SK-N-SH treated with all-trans-retinoic acid at 6 μM for 48 hours (cell line): ENCODE data around the gene SLC10A3.

Experiments used
- ATAC-seq: fragments of 200-7000 bp; cut with Tn5 transposase; 3 replicates; pipeline ENCODE4 v1.9.1; 2020; ENCODE audit warnings: mild to moderate bottlenecking, moderate library complexity
- ARNTL ChIP-seq: fragments of 450-650 bp; formaldehyde crosslinking; IDR thresholded peaks from 2 replicates; pipeline ENCODE4 v1.5.0; 2020; ENCODE audit warnings: low read depth, mild to moderate bottlenecking, moderate library complexity, borderline replicate concordance
- BACH2 ChIP-seq: fragments of 250-450 bp; sonication (Bioruptor Pico); IDR thresholded peaks from 2 replicates; pipeline ENCODE4 v1.9.0; 2021; ENCODE audit warnings: mild to moderate bottlenecking, borderline replicate concordance
- CREB5 ChIP-seq: fragments of 250-450 bp; sonication (Bioruptor Pico); IDR thresholded peaks from 2 replicates; pipeline ENCODE4 v1.5.1; 2020; ENCODE audit warnings: low read depth, mild to moderate bottlenecking, moderate library complexity
- CSDC2 ChIP-seq: fragments of 250-450 bp; sonication (Bioruptor Pico); IDR thresholded peaks from 2 replicates; pipeline ENCODE4 v1.5.0; 2020; ENCODE audit warnings: mild to moderate bottlenecking, moderate library complexity
- ESRRG ChIP-seq: fragments of 250-450 bp; sonication (Bioruptor Pico); IDR thresholded peaks from 2 replicates; pipeline ENCODE4 v1.6.1; 2021; ENCODE audit warnings: mild to moderate bottlenecking
- GLIS3 ChIP-seq: fragments of 250-450 bp; sonication (Bioruptor Pico); IDR thresholded peaks from 2 replicates; pipeline ENCODE4 v1.5.0; 2020; ENCODE audit warnings: mild to moderate bottlenecking, moderate library complexity
- ISL1 ChIP-seq: fragments of 250-450 bp; sonication (Bioruptor Pico); IDR thresholded peaks from 2 replicates; pipeline ENCODE4 v2.1.2; 2022; ENCODE audit warnings: mild to moderate bottlenecking, moderate library complexity
- OSR1 ChIP-seq: fragments of 250-450 bp; sonication (Bioruptor Pico); IDR thresholded peaks from 2 replicates; pipeline ENCODE4 v1.8.0; 2022; ENCODE audit warnings: moderate library complexity, mild to moderate bottlenecking, inconsistent platforms
- PATZ1 ChIP-seq: fragments of 250-450 bp; sonication (Bioruptor Pico); IDR thresholded peaks from 2 replicates; pipeline ENCODE4 v1.8.0; 2020; ENCODE audit warnings: mild to moderate bottlenecking, moderate library complexity, borderline replicate concordance
- PPARA ChIP-seq: fragments of 250-450 bp; sonication (Bioruptor Pico); IDR thresholded peaks from 2 replicates; pipeline ENCODE4 v1.5.0; 2020; ENCODE audit warnings: mild to moderate bottlenecking, borderline replicate concordance
- RARB ChIP-seq: fragments of 250-450 bp; sonication (Bioruptor Pico); IDR thresholded peaks from 2 replicates; pipeline ENCODE4 v1.8.0; 2021; ENCODE audit warnings: mild to moderate bottlenecking, moderate library complexity
- SNAI2 ChIP-seq: fragments of 250-450 bp; sonication (Bioruptor Pico); IDR thresholded peaks from 2 replicates; pipeline ENCODE4 v1.5.0; 2020; ENCODE audit warnings: mild to moderate bottlenecking, moderate library complexity
- TCF4 ChIP-seq: fragments of 250-450 bp; sonication (Bioruptor Pico); IDR thresholded peaks from 2 replicates; pipeline ENCODE4 v1.8.0; 2021; ENCODE audit warnings: mild to moderate bottlenecking, moderate library complexity, borderline replicate concordance
- TOX ChIP-seq: fragments of 250-450 bp; sonication (Bioruptor Pico); IDR thresholded peaks from 2 replicates; pipeline ENCODE4 v1.8.0; 2021; ENCODE audit warnings: mild to moderate bottlenecking, moderate library complexity, borderline replicate concordance
- ZC3H10 ChIP-seq: fragments of 250-450 bp; sonication (Bioruptor Pico); IDR thresholded peaks from 2 replicates; pipeline ENCODE4 v1.5.1; 2021; ENCODE audit warnings: mild to moderate bottlenecking, moderate library complexity
- ZFP3 ChIP-seq: fragments of 250-450 bp; sonication (Bioruptor Pico); IDR thresholded peaks from 2 replicates; pipeline ENCODE4 v1.5.0; 2020; ENCODE audit warnings: mild to moderate bottlenecking, moderate library complexity
- ZFP30 ChIP-seq: fragments of 450-650 bp; formaldehyde crosslinking; IDR thresholded peaks from 2 replicates; pipeline ENCODE4 v1.5.0; 2022; ENCODE audit warnings: mild to moderate bottlenecking, moderate library complexity
- ZNF565 ChIP-seq: fragments of 450-650 bp; formaldehyde crosslinking; conservative IDR thresholded peaks from 2 replicates; pipeline ENCODE4 v1.5.0; 2020; ENCODE audit warnings: low read depth, mild to moderate bottlenecking, moderate library complexity
- ZNF70 ChIP-seq: fragments of 450-650 bp; formaldehyde crosslinking; IDR thresholded peaks from 2 replicates; pipeline ENCODE4 v1.5.0; 2020; ENCODE audit warnings: mild to moderate bottlenecking, moderate library complexity
- ZNF8 ChIP-seq: fragments of 450-650 bp; formaldehyde crosslinking; IDR thresholded peaks from 2 replicates; pipeline ENCODE4 v1.5.0; 2020; ENCODE audit warnings: mild to moderate bottlenecking, moderate library complexity
- TF ChIP-seq, protein P1 (sequence below): fragments of 250-450 bp; sonication (Bioruptor Pico); IDR thresholded peaks from 2 replicates; pipeline ENCODE4 v1.5.0; 2020; ENCODE audit warnings: mild to moderate bottlenecking, moderate library complexity
- TF ChIP-seq, protein P2 (sequence below): fragments of 250-450 bp; sonication (Bioruptor Pico); IDR thresholded peaks from 2 replicates; pipeline ENCODE4 v1.8.0; 2021; ENCODE audit warnings: low read depth, mild to moderate bottlenecking, moderate library complexity, borderline replicate concordance
- TF ChIP-seq, protein P3 (sequence below): fragments of 250-450 bp; sonication (Bioruptor Pico); IDR thresholded peaks from 2 replicates; pipeline ENCODE4 v1.5.1; 2021; ENCODE audit warnings: mild to moderate bottlenecking, moderate library complexity

The SLC10A3 gene

GRCh38 chrX:154519389-154519788 lies 29.0 kb upstream of the SLC10A3 start:
- TF ChIP-seq, protein P1, sequence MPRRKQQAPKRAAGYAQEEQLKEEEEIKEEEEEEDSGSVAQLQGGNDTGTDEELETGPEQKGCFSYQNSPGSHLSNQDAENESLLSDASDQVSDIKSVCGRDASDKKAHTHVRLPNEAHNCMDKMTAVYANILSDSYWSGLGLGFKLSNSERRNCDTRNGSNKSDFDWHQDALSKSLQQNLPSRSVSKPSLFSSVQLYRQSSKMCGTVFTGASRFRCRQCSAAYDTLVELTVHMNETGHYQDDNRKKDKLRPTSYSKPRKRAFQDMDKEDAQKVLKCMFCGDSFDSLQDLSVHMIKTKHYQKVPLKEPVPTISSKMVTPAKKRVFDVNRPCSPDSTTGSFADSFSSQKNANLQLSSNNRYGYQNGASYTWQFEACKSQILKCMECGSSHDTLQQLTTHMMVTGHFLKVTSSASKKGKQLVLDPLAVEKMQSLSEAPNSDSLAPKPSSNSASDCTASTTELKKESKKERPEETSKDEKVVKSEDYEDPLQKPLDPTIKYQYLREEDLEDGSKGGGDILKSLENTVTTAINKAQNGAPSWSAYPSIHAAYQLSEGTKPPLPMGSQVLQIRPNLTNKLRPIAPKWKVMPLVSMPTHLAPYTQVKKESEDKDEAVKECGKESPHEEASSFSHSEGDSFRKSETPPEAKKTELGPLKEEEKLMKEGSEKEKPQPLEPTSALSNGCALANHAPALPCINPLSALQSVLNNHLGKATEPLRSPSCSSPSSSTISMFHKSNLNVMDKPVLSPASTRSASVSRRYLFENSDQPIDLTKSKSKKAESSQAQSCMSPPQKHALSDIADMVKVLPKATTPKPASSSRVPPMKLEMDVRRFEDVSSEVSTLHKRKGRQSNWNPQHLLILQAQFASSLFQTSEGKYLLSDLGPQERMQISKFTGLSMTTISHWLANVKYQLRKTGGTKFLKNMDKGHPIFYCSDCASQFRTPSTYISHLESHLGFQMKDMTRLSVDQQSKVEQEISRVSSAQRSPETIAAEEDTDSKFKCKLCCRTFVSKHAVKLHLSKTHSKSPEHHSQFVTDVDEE = no peak
- no peak for TF ChIP-seq ARNTL
- TF ChIP-seq PATZ1 (CRISPR knock-in tag) = no peak
- no peak for TF ChIP-seq SNAI2 (CRISPR knock-in tag)
- no peak for TF ChIP-seq PPARA (CRISPR knock-in tag)
- no peak for TF ChIP-seq TCF4
- TF ChIP-seq BACH2 (CRISPR knock-in tag) = no peak
- no peak for TF ChIP-seq RARB (CRISPR knock-in tag)
- no peak for TF ChIP-seq CREB5
- TF ChIP-seq CSDC2 = no peak
- TF ChIP-seq ZNF8 (CRISPR knock-in tag) = no peak
- TF ChIP-seq OSR1 (CRISPR knock-in tag) = no peak
- TF ChIP-seq ZNF565 (CRISPR knock-in tag) = no peak
- TF ChIP-seq, all 23 proteins: peak for 0
- no peak for ATAC-seq

DNA sequence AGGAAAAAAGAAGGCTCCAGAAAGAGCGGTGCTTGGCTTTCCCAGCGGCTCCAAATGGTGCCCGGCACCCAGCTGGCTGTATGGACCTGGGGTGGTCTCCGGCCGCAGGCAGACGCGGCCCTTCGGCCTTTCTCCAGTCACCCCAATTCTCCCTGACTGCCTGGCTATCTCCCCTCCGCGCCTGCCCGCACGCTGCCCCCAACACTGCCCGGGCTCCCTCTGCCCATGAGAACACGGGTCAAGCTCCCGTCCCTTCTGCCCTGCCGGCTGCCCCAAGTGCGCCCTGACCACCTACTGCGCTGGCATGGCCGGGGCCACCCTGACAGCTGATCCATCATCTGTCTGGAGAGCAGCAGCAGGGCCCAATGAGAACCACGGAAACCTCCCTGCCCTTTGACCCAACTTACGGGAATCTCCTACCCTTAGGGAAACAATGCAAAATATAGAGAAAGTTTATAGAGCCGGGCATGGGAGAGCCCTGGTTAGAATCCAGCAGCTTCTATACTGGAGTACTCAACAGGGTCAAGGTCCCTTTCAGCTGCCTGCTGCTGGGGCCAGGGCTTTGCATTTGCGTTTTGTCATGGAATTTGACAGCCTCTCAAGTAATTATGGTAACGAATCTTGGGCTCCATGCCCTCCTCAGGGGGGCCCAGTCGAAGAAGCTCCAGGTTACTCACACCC lies 26.8 kb upstream of the SLC10A3 start:
- TF ChIP-seq ZNF565 (CRISPR knock-in tag) (no peak), TOX (no peak), SNAI2 (CRISPR knock-in tag) (no peak), ISL1 (no peak), ZFP3 (CRISPR knock-in tag) (no peak), CREB5 (no peak), PATZ1 (CRISPR knock-in tag) (no peak), RARB (CRISPR knock-in tag) (no peak), ZNF8 (CRISPR knock-in tag) (no peak), ZFP30 (no peak), GLIS3 (CRISPR knock-in tag) (no peak), ZC3H10 (CRISPR knock-in tag) (no peak), OSR1 (CRISPR knock-in tag) (no peak), ESRRG (no peak), ZNF70 (CRISPR knock-in tag) (no peak), PPARA (CRISPR knock-in tag) (no peak), ARNTL (no peak)
- TF ChIP-seq, protein P2, sequence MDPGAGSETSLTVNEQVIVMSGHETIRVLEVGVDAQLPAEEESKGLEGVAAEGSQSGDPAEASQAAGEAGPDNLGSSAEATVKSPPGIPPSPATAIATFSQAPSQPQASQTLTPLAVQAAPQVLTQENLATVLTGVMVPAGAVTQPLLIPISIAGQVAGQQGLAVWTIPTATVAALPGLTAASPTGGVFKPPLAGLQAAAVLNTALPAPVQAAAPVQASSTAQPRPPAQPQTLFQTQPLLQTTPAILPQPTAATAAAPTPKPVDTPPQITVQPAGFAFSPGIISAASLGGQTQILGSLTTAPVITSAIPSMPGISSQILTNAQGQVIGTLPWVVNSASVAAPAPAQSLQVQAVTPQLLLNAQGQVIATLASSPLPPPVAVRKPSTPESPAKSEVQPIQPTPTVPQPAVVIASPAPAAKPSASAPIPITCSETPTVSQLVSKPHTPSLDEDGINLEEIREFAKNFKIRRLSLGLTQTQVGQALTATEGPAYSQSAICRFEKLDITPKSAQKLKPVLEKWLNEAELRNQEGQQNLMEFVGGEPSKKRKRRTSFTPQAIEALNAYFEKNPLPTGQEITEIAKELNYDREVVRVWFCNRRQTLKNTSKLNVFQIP (CRISPR knock-in tag) = no peak
- TF ChIP-seq, protein P1 = no peak
- TF ChIP-seq, protein P3, sequence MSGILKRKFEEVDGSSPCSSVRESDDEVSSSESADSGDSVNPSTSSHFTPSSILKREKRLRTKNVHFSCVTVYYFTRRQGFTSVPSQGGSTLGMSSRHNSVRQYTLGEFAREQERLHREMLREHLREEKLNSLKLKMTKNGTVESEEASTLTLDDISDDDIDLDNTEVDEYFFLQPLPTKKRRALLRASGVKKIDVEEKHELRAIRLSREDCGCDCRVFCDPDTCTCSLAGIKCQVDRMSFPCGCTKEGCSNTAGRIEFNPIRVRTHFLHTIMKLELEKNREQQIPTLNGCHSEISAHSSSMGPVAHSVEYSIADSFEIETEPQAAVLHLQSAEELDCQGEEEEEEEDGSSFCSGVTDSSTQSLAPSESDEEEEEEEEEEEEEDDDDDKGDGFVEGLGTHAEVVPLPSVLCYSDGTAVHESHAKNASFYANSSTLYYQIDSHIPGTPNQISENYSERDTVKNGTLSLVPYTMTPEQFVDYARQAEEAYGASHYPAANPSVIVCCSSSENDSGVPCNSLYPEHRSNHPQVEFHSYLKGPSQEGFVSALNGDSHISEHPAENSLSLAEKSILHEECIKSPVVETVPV (CRISPR knock-in tag) = no peak
- no peak for ATAC-seq
